DMS153 treated with DMSO at 0.1 percent for 48 hours (cell line): ENCODE results near the gene PIGL.
"Not testable (repeated sequence)": the region's sequence is repeated elsewhere in the genome, so short reads cannot be mapped to it uniquely, and the experiment has no call there.

Experiments
- DNase-seq: peaks from one replicate; lab custom pipeline; 2025; ENCODE audit not compliant: unreplicated experiment; lab: John Stamatoyannopoulos, UW

Gene PIGL

GRCh38 chr17:16216341-16217001 lies 539 bp upstream of the PIGL start:
- DNase-seq: not testable (repeated sequence)

GRCh38 chr17:16222406-16222805 lies 5.4 kb downstream of the PIGL start:
- DNase-seq: no peak

GRCh38 chr17:16229912-16230561 lies 13.0 kb downstream of the PIGL start:
- not testable (repeated sequence) for DNase-seq

GRCh38 chr17:16232391-16232790 lies 15.4 kb downstream of the PIGL start:
- DNase-seq: no peak

- DNase-seq: no peak
Measured at GRCh38 chr17:16239931-16240330, 22.9 kb downstream of the PIGL start.

- no peak for DNase-seq
Measured at GRCh38 chr17:16241906-16242399, 24.9 kb downstream of the PIGL start.

- no peak for DNase-seq
Measured at GRCh38 chr17:16243385-16243784, 26.4 kb downstream of the PIGL start.

GRCh38 chr17:16243801-16244567 lies 27.0 kb downstream of the PIGL start:
- no peak for DNase-seq

GRCh38 chr17:16247586-16247984 lies 30.6 kb downstream of the PIGL start:
- no peak for DNase-seq

- no peak for DNase-seq
Measured at GRCh38 chr17:16250635-16251034, 33.6 kb downstream of the PIGL start.

GRCh38 chr17:16251043-16251442 lies 34.0 kb downstream of the PIGL start:
- no peak for DNase-seq

- no peak for DNase-seq
Measured at GRCh38 chr17:16251556-16251955, 34.5 kb downstream of the PIGL start.

GRCh38 chr17:16254773-16255400 lies 37.9 kb downstream of the PIGL start:
- no peak for DNase-seq

GRCh38 chr17:16255481-16255921 lies 38.5 kb downstream of the PIGL start:
- no peak for DNase-seq

- no peak for DNase-seq
Measured at GRCh38 chr17:16258901-16259300, 41.9 kb downstream of the PIGL start.

- DNase-seq: no peak
Measured at GRCh38 chr17:16259926-16260325, 42.9 kb downstream of the PIGL start.

GRCh38 chr17:16261049-16261448 lies 44.0 kb downstream of the PIGL start:
- no peak for DNase-seq

GRCh38 chr17:16262201-16262600 lies 45.2 kb downstream of the PIGL start:
- DNase-seq: no peak

GRCh38 chr17:16267174-16267573 lies 50.2 kb downstream of the PIGL start:
- DNase-seq: no peak

- DNase-seq: no peak
Measured at GRCh38 chr17:16269658-16270057, 52.6 kb downstream of the PIGL start.

- DNase-seq: no peak
Measured at GRCh38 chr17:16272111-16272840, 55.3 kb downstream of the PIGL start.
